Esophagus squamous epithelium (tissue), 4 donors: ENCODE results near the gene XPO1.

Experiments used
- POLR2A ChIP-seq, 4 donors: fragments of 450-650 bp; IDR thresholded peaks; one replicate each; pipeline ENCODE4 v1.6.1; 2017; ENCODE audit warnings: antibody characterized with exemption in 4 of 4, mild to moderate bottlenecking in 4 of 4, moderate library complexity in 3 of 4
- TF ChIP-seq, protein P1 (sequence below), 6 experiments: fragments of 450-650 bp in 4 of 6; fragments of 200-600 bp in 2 of 6; sonication (generic) in 2 of 6; IDR thresholded peaks; one replicate each; pipeline ENCODE4 v1.5.1; 2016 to 2019; ENCODE audit warnings: antibody characterized with exemption in 6 of 6, mild to moderate bottlenecking in 4 of 6, moderate library complexity in 4 of 6

DNA sequence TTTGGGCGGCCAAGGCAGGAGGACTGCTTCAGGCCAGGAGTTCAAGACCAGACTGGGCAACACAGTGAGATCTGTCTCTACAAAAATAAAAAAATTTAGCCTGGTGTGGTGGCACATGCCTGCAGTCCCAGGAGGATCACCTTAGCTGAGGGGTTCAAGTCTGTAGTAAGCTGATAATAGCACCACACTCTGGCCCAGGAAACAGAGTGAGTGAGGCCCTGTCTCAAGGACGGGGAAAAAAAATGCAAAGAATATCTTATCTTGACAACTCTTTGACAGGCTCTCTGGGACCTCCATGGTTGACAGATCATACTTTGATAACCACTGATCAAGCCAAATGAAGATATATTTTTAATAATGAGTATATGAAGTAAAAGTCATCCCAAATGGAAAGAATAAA, 89.9 kb downstream of the XPO1 start:
- TF ChIP-seq, protein P1, sequence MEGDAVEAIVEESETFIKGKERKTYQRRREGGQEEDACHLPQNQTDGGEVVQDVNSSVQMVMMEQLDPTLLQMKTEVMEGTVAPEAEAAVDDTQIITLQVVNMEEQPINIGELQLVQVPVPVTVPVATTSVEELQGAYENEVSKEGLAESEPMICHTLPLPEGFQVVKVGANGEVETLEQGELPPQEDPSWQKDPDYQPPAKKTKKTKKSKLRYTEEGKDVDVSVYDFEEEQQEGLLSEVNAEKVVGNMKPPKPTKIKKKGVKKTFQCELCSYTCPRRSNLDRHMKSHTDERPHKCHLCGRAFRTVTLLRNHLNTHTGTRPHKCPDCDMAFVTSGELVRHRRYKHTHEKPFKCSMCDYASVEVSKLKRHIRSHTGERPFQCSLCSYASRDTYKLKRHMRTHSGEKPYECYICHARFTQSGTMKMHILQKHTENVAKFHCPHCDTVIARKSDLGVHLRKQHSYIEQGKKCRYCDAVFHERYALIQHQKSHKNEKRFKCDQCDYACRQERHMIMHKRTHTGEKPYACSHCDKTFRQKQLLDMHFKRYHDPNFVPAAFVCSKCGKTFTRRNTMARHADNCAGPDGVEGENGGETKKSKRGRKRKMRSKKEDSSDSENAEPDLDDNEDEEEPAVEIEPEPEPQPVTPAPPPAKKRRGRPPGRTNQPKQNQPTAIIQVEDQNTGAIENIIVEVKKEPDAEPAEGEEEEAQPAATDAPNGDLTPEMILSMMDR (IDR thresholded peaks at IDR 0.05) = no peak
- no peak for TF ChIP-seq POLR2A (IDR thresholded peaks at IDR 0.05)
